Dedifferentiated amniotic fluid mesenchymal stem cell (primary cell): ENCODE measurements around the gene SCAP.

Experiments
- DNase-seq: peaks from one replicate; pipeline ENCODE4 v3.0.0-alpha.2; 2016; ENCODE audit errors: extremely low spot score

Gene SCAP

DNA sequence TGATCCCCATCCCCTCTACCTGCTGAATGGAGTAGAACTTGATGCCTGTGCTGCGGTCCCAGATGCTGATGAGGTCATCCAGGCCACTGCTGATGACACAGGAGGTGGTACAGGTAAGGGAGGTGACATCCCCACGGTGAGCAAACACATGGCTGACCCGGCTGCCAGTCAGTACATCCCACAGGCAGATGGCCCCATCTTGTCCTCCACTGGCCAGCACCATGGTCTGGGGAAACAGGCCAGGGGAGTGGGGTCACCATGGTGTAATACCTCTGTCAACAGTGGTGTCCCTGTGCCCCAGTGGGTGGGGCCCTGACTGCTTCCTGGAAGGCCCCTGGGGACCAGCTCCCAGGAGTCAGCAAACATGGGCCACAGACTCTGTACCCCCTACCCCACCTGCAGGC is 61.6 kb downstream of the SCAP start:
- no peak for DNase-seq

DNA sequence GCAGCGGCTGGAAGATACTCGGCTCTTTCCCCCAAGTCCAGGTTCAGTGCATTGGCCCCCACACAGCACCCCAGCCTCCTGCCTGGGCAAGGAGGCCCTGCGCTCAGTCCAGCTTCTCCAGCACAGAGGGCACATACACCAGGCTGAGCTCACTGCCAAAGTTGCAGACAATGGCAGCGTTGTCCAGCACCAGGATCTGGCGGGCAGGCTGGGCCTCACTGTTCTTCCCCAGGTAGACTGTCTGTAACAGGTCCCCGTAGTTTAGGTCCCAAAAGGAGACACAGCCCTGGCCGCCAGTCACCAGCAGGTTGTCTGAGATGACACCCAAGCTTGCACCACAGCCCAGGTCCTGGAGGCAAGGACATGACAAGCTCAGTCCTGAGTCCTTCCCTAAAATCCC is 62.0 kb downstream of the SCAP start:
- DNase-seq = no peak

DNA sequence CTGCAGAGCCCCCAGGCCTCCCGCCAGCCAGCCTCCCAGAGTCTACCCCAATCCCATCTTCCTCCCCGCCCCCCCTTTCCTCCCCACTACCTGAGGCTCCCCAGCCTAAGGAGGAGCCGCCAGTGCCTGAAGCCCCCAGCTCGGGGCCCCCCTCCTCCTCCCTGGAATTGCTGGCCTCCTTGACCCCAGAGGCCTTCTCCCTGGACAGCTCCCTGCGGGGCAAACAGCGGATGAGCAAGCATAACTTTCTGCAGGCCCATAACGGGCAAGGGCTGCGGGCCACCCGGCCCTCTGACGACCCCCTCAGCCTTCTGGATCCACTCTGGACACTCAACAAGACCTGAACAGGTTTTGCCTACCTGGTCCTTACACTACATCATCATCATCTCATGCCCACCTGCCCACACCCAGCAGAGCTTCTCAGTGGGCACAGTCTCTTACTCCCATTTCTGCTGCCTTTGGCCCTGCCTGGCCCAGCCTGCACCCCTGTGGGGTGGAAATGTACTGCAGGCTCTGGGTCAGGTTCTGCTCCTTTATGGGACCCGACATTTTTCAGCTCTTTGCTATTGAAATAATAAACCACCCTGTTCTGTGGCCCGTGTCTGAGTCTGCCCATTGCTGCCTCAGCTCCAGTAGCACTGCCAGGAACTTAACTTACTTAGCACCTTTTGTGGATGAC is 62.8 kb downstream of the SCAP start:
- DNase-seq = no peak

GRCh38 chr3:47412453-47412756 is 63.3 kb downstream of the SCAP start:
- no peak for DNase-seq

- no peak for DNase-seq
Observed at GRCh38 chr3:47411696-47412452, 63.9 kb downstream of the SCAP start.

GRCh38 chr3:47410801-47411646 is 64.7 kb downstream of the SCAP start:
- no peak for DNase-seq

GRCh38 chr3:47410417-47410720 is 65.4 kb downstream of the SCAP start:
- no peak for DNase-seq

- DNase-seq = no peak
Observed at GRCh38 chr3:47409688-47410416, 65.9 kb downstream of the SCAP start.

DNA sequence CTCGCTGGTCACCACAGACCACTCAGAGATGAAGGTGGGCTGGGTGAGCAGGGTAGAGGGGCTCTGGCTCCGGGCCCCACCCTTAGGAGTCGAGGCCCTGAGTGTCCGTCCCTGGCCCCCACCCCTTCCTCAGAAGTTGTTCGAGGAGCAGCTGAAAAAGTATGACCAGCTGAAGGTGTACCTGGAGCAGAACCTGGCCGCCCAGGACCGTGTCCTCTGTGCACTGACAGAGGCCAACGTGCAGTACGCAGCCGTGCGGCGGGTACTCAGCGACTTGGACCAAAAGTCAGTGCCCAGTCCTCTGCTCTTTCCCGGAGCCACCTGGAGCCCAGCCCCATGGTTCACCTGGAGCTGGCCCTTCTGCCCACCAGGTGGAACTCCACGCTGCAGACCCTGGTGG is 66.5 kb downstream of the SCAP start:
- no peak for DNase-seq

- DNase-seq = no peak
Observed at GRCh38 chr3:47408839-47409229, 66.9 kb downstream of the SCAP start.

- no peak for DNase-seq
Observed at GRCh38 chr3:47407896-47408838, 67.6 kb downstream of the SCAP start.

- DNase-seq = no peak
Observed at GRCh38 chr3:47407237-47407636, 68.5 kb downstream of the SCAP start.

DNA sequence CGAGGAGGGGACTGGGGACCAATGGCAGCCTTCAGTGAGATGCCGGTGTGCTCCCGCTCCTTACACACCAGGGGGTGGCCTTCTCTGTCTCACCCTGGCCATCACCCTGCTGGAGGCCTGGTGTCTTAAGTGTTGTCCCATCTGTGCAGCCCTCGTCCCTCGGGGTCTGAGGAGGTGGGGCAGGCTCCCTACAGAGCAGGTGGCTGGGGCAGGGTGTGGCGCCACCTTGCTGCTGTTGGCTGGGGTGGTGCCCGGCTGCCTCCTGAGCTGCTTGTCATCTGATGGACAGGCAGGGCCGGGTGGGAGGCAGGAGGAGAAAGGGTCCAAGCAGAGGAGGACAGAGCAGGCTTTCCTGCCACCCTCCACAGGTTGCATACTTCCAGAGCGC is 69.0 kb downstream of the SCAP start:
- no peak for DNase-seq

- DNase-seq = no peak
Observed at GRCh38 chr3:47405820-47406761, 69.7 kb downstream of the SCAP start.

- peak; percentile 66 for DNase-seq
Observed at GRCh38 chr3:47404955-47405790, 70.6 kb downstream of the SCAP start.

GRCh38 chr3:47404431-47404876 is 71.3 kb downstream of the SCAP start:
- DNase-seq = no peak

DNA sequence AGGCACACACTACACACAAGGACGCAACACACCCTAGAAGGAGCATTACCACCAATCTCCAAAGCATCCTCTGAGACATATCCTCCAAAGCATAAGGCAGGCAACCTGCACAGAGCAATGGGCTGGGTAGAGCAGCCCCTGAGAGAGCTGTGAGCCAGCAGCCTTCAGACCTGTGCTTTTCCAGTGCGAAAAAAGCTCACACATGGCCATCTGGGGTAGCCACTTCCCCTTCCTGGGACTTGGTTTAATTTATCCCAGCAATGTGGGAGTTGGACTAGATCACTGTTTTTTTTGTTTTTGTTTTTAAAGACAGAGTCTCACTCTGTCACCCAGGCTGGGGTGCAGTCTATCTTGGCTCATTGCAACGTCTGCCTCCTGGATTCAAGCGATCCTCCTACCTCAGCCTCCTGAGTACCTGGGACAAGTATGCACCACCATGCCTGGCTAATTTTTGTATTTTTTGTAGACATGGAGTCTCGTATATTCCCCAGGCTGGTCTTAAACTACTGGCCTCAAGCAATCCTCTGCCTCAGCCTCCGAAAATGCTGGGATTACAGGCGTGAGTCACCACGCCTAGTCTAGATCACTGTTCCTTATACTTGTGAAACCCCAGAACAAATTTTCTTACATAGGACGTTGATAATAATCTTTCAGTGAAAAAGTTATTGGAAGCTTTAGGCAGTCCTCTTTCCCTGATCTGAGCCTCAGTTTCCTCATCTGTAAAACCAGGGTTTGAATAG is 76.0 kb downstream of the SCAP start:
- DNase-seq = no peak

GRCh38 chr3:47399016-47399415 is 76.7 kb downstream of the SCAP start:
- no peak for DNase-seq
